ENCODE data around the gene GBGT1. TPM values are rescaled to one million over a fixed set of nuclear protein-coding genes. Genes with fewer than 3 reads are reported as not detected.

The GBGT1 gene
- total and polyA plus RNA-seq, 5 donors from 2014 or later, result 0.67 to 1.6 (median 1.5) TPM; not detected in 2

- Histone ChIP-seq H3K27me3 (ENCODE audit: control insufficient read depth, insufficient read depth, low read length) (no peaks in the 10 kb centered on the region), H3K9me3 (ENCODE audit: control insufficient read depth in 2 of 2, low read length in 2 of 2) (no peaks in the 10 kb centered on the region), H3K4me1 (ENCODE audit: control insufficient read depth, insufficient read depth, low read length, poor library complexity, severe bottlenecking) (peaks cover 7% of the 10 kb centered on the region), H3K27ac (ENCODE audit: insufficient read depth, low read length, poor library complexity, severe bottlenecking) (no peak overlapping the region), H3K4me3 (ENCODE audit: low read depth, low read length) (no peak overlapping the region), H3K36me3 (ENCODE audit: control insufficient read depth, insufficient read depth, low read length) (no peaks in the 10 kb centered on the region)
- ATAC-seq (ENCODE audit: low read depth in 2 of 2) (no peak), DNase-seq (no peak)
- H3K27me3 Mint-ChIP-seq, result peaks cover 16% of the 10 kb centered on the region
- H3K27ac Mint-ChIP-seq, result no peak overlapping the region
- peaks cover 0 to 4% (median 0%) of the 10 kb centered on the region in 4 donors for H3K4me1 Mint-ChIP-seq
- no peak overlapping the region for H3K4me3 Mint-ChIP-seq
- no peaks in the 10 kb centered on the region for H3K36me3 Mint-ChIP-seq
- peaks cover 0 to 1% (median 0%) of the 10 kb centered on the region in 7 donors for H3K9me3 Mint-ChIP-seq
Observed at GRCh38 chr9:133167096-133167730, 3.5 kb upstream of the GBGT1 start.

- H3K4me3 ChIP-seq (ENCODE audit: low read depth, low read length), result no peak overlapping the region
- peaks cover 0 to 9% (median 0%) of the 10 kb centered on the region in 4 donors for H3K4me1 Mint-ChIP-seq
- H3K9me3 ChIP-seq (ENCODE audit: control insufficient read depth in 2 of 2, low read length in 2 of 2), result no peaks in the 10 kb centered on the region
Observed at GRCh38 chr9:133166392-133166791, 2.7 kb upstream of the GBGT1 start.

GRCh38 chr9:133165452-133165730 lies 1.7 kb upstream of the GBGT1 start:
- ATAC-seq (ENCODE audit: low read depth in 2 of 2), result no peak
- H3K27ac Mint-ChIP-seq, result peak overlapping the region in 1 of 3 donors; percentile 49
- Histone ChIP-seq H3K9me3 (ENCODE audit: control insufficient read depth in 2 of 2, low read length in 2 of 2) (no peaks in the 10 kb centered on the region), H3K4me1 (ENCODE audit: control insufficient read depth, insufficient read depth, low read length, poor library complexity, severe bottlenecking) (peaks cover 7% of the 10 kb centered on the region), H3K36me3 (ENCODE audit: control insufficient read depth, insufficient read depth, low read length) (no peaks in the 10 kb centered on the region), H3K27me3 (ENCODE audit: control insufficient read depth, insufficient read depth, low read length) (no peaks in the 10 kb centered on the region), H3K27ac (ENCODE audit: insufficient read depth, low read length, poor library complexity, severe bottlenecking) (no peak overlapping the region), H3K4me3 (ENCODE audit: low read depth, low read length) (no peak overlapping the region)
- H3K27me3 Mint-ChIP-seq, result peaks cover 9% of the 10 kb centered on the region
- peaks cover 0 to 14% (median 4%) of the 10 kb centered on the region in 4 donors for H3K4me1 Mint-ChIP-seq
- H3K4me3 Mint-ChIP-seq, result peak overlapping the region in 2 of 4 donors; percentile 26 to 53
- H3K36me3 Mint-ChIP-seq, result no peaks in the 10 kb centered on the region
- no peak for DNase-seq
- H3K9me3 Mint-ChIP-seq, result peaks cover 0 to 3% (median 0%) of the 10 kb centered on the region in 7 donors

More at GRCh38 chr9:133166392-133166791, 2.7 kb upstream of the GBGT1 start:
- Histone ChIP-seq H3K36me3 (ENCODE audit: control insufficient read depth, insufficient read depth, low read length) (no peaks in the 10 kb centered on the region), H3K4me1 (ENCODE audit: control insufficient read depth, insufficient read depth, low read length, poor library complexity, severe bottlenecking) (peaks cover 7% of the 10 kb centered on the region), H3K27ac (ENCODE audit: insufficient read depth, low read length, poor library complexity, severe bottlenecking) (no peak overlapping the region), H3K27me3 (ENCODE audit: control insufficient read depth, insufficient read depth, low read length) (no peaks in the 10 kb centered on the region)
- Mint-ChIP-seq H3K27me3 (peaks cover 17% of the 10 kb centered on the region), H3K27ac (no peak overlapping the region), H3K4me3 (peak overlapping the region in 1 of 4 donors; percentile 56), H3K9me3 (peaks cover 0 to 3% (median 0%) of the 10 kb centered on the region in 7 donors), H3K36me3 (no peaks in the 10 kb centered on the region)
- no peak for DNase-seq
- no peak for ATAC-seq (ENCODE audit: low read depth in 2 of 2)

- DNase-seq, result no peak
- Histone ChIP-seq H3K27me3 (ENCODE audit: control insufficient read depth, insufficient read depth, low read length) (no peaks in the 10 kb centered on the region), H3K4me1 (ENCODE audit: control insufficient read depth, insufficient read depth, low read length, poor library complexity, severe bottlenecking) (peaks cover 7% of the 10 kb centered on the region), H3K36me3 (ENCODE audit: control insufficient read depth, insufficient read depth, low read length) (no peaks in the 10 kb centered on the region), H3K4me3 (ENCODE audit: low read depth, low read length) (no peak overlapping the region), H3K27ac (ENCODE audit: insufficient read depth, low read length, poor library complexity, severe bottlenecking) (no peak overlapping the region), H3K9me3 (ENCODE audit: control insufficient read depth in 2 of 2, low read length in 2 of 2) (no peaks in the 10 kb centered on the region)
- Mint-ChIP-seq H3K4me3 (peak overlapping the region in 3 of 4 donors; percentile 43 to 80 (median 50)), H3K36me3 (no peaks in the 10 kb centered on the region), H3K4me1 (peaks cover 0 to 14% (median 4%) of the 10 kb centered on the region in 4 donors), H3K27me3 (peaks cover 9% of the 10 kb centered on the region), H3K9me3 (peaks cover 0 to 3% (median 0%) of the 10 kb centered on the region in 7 donors), H3K27ac (no peak overlapping the region)
- no peak for ATAC-seq (ENCODE audit: low read depth in 2 of 2)
Observed at GRCh38 chr9:133164191-133164590, 477 bp upstream of the GBGT1 start.

- H3K4me3 ChIP-seq (ENCODE audit: low read depth, low read length), result no peak overlapping the region
- H3K27me3 ChIP-seq (ENCODE audit: control insufficient read depth, insufficient read depth, low read length), result no peaks in the 10 kb centered on the region
- Mint-ChIP-seq H3K4me3 (peak overlapping the region in 2 of 4 donors; percentile 35 to 57), H3K27ac (no peak overlapping the region), H3K36me3 (no peaks in the 10 kb centered on the region), H3K4me1 (peaks cover 0 to 14% (median 4%) of the 10 kb centered on the region in 4 donors), H3K9me3 (peaks cover 0 to 3% (median 0%) of the 10 kb centered on the region in 7 donors), H3K27me3 (peaks cover 9% of the 10 kb centered on the region)
- no peak overlapping the region for H3K27ac ChIP-seq (ENCODE audit: insufficient read depth, low read length, poor library complexity, severe bottlenecking)
- DNase-seq (no peak), ATAC-seq (ENCODE audit: low read depth in 2 of 2) (no peak)
- H3K36me3 ChIP-seq (ENCODE audit: control insufficient read depth, insufficient read depth, low read length), result no peaks in the 10 kb centered on the region
- peaks cover 7% of the 10 kb centered on the region for H3K4me1 ChIP-seq (ENCODE audit: control insufficient read depth, insufficient read depth, low read length, poor library complexity, severe bottlenecking)
- H3K9me3 ChIP-seq (ENCODE audit: control insufficient read depth in 2 of 2, low read length in 2 of 2), result no peaks in the 10 kb centered on the region
Observed at GRCh38 chr9:133162861-133163503, 732 bp downstream of the GBGT1 start.

- Histone ChIP-seq H3K9me3 (ENCODE audit: control insufficient read depth in 2 of 2, low read length in 2 of 2) (no peaks in the 10 kb centered on the region), H3K4me3 (ENCODE audit: low read depth, low read length) (no peak overlapping the region), H3K4me1 (ENCODE audit: control insufficient read depth, insufficient read depth, low read length, poor library complexity, severe bottlenecking) (peaks cover 7% of the 10 kb centered on the region), H3K27ac (ENCODE audit: insufficient read depth, low read length, poor library complexity, severe bottlenecking) (no peak overlapping the region), H3K27me3 (ENCODE audit: control insufficient read depth, insufficient read depth, low read length) (no peaks in the 10 kb centered on the region), H3K36me3 (ENCODE audit: control insufficient read depth, insufficient read depth, low read length) (no peaks in the 10 kb centered on the region)
- ATAC-seq (ENCODE audit: low read depth in 2 of 2) (no peak), DNase-seq (no peak)
- peaks cover 0 to 14% (median 4%) of the 10 kb centered on the region in 4 donors for H3K4me1 Mint-ChIP-seq
- H3K27ac Mint-ChIP-seq, result peak overlapping the region in 2 of 3 donors; percentile 32 to 77
- peak overlapping the region in 3 of 4 donors; percentile 36 to 80 (median 66) for H3K4me3 Mint-ChIP-seq
- H3K27me3 Mint-ChIP-seq, result peaks cover 5% of the 10 kb centered on the region
- H3K9me3 Mint-ChIP-seq, result peaks cover 0 to 3% (median 0%) of the 10 kb centered on the region in 7 donors
- no peaks in the 10 kb centered on the region for H3K36me3 Mint-ChIP-seq
Observed at GRCh38 chr9:133161547-133161950, 2.2 kb downstream of the GBGT1 start.

- peak overlapping the region in 1 of 3 donors; percentile 48 for H3K27ac Mint-ChIP-seq
- Histone ChIP-seq H3K4me1 (ENCODE audit: control insufficient read depth, insufficient read depth, low read length, poor library complexity, severe bottlenecking) (peaks cover 7% of the 10 kb centered on the region), H3K9me3 (ENCODE audit: control insufficient read depth in 2 of 2, low read length in 2 of 2) (no peaks in the 10 kb centered on the region), H3K27me3 (ENCODE audit: control insufficient read depth, insufficient read depth, low read length) (no peaks in the 10 kb centered on the region), H3K27ac (ENCODE audit: insufficient read depth, low read length, poor library complexity, severe bottlenecking) (no peak overlapping the region), H3K36me3 (ENCODE audit: control insufficient read depth, insufficient read depth, low read length) (no peaks in the 10 kb centered on the region), H3K4me3 (ENCODE audit: low read depth, low read length) (no peak overlapping the region)
- H3K36me3 Mint-ChIP-seq, result no peaks in the 10 kb centered on the region
- H3K9me3 Mint-ChIP-seq, result peaks cover 0 to 3% (median 0%) of the 10 kb centered on the region in 7 donors
- DNase-seq (peak; percentile 30 to 61 (median 44)), ATAC-seq (ENCODE audit: low read depth in 2 of 2) (peak; percentile 43 to 67)
- peaks cover 5% of the 10 kb centered on the region for H3K27me3 Mint-ChIP-seq
- H3K4me1 Mint-ChIP-seq, result peaks cover 0 to 14% (median 4%) of the 10 kb centered on the region in 4 donors
- H3K4me3 Mint-ChIP-seq, result peak overlapping the region; percentile 1 to 62 (median 39)
Observed at GRCh38 chr9:133160742-133161546, 2.8 kb downstream of the GBGT1 start.
